CD8-positive, alpha-beta memory T cell (primary cell): ENCODE measurements around the gene TLR9. TPM values are rescaled to one million over a fixed set of nuclear protein-coding genes. Genes with fewer than 3 reads are reported as not detected.

Experiments
- CTCF ChIA-PET: fragments of 350-600 bp; sonication (Branson Sonifier 250); formaldehyde crosslinking; loops from one replicate; lab custom pipeline; 2021; ENCODE audit warnings: antibody characterized with exemption; lab: Charles Lee
- POLR2A ChIA-PET: fragments of 350-600 bp; sonication (Branson Sonifier 250); formaldehyde crosslinking; loops from one replicate; lab custom pipeline; 2021; ENCODE audit warnings: antibody characterized with exemption; lab: Charles Lee
- DNase-seq, 5 donors: peaks; one replicate each; pipeline versions ENCODE4 v3.0.0 to v3.0.0-alpha.2; 2020 to 2022; ENCODE audit warnings: mixed read lengths in 1 of 5
- H3K27ac ChIP-seq: one replicate; pipeline ENCODE4 v1.7.0; 2013; ENCODE audit warnings: low read depth, mild to moderate bottlenecking, low read length, moderate library complexity
- H3K27me3 ChIP-seq: 2 replicates; pipeline ENCODE4 v1.7.0; 2013; ENCODE audit warnings: low read length, mild to moderate bottlenecking; ENCODE audit not compliant: insufficient read depth, poor library complexity, severe bottlenecking
- H3K36me3 ChIP-seq: 2 replicates; pipeline ENCODE4 v1.7.0; 2013; ENCODE audit warnings: mild to moderate bottlenecking, low read length, moderate library complexity; ENCODE audit not compliant: insufficient read depth
- H3K4me1 ChIP-seq: 2 replicates; pipeline ENCODE4 v1.7.0; 2013; ENCODE audit warnings: mild to moderate bottlenecking, low read length, moderate library complexity; ENCODE audit not compliant: insufficient read depth
- H3K4me3 ChIP-seq: 2 replicates; pipeline ENCODE4 v1.7.0; 2013; ENCODE audit warnings: mild to moderate bottlenecking, low read length
- H3K9me3 ChIP-seq: 2 replicates; pipeline ENCODE4 v1.7.0; 2013; ENCODE audit warnings: mild to moderate bottlenecking, low read length
- H3K27ac Mint-ChIP-seq, 8 donors: one replicate each; pipeline ENCODE4 v1.8.0; 2020 to 2021; ENCODE audit warnings: mixed read lengths in 8 of 8, mild to moderate bottlenecking in 6 of 8, inconsistent platforms in 3 of 8, moderate library complexity in 3 of 8
- H3K27me3 Mint-ChIP-seq, 2 donors: one replicate each; pipeline ENCODE4 v1.8.0; 2020 to 2021; ENCODE audit warnings: mixed read lengths in 2 of 2, mild to moderate bottlenecking in 1 of 2, moderate library complexity in 1 of 2
- H3K36me3 Mint-ChIP-seq, 3 donors: one replicate each; pipeline ENCODE4 v1.8.0; 2020 to 2021; ENCODE audit warnings: mixed read lengths in 3 of 3, inconsistent platforms in 1 of 3, mild to moderate bottlenecking in 1 of 3
- H3K4me1 Mint-ChIP-seq, 3 donors: one replicate each; pipeline ENCODE4 v1.8.0; 2020 to 2021; ENCODE audit warnings: mixed read lengths in 3 of 3, inconsistent platforms in 1 of 3, mild to moderate bottlenecking in 1 of 3
- H3K4me3 Mint-ChIP-seq, 7 donors: one replicate each; pipeline ENCODE4 v1.8.0; 2020 to 2021; ENCODE audit warnings: mixed read lengths in 7 of 7, mild to moderate bottlenecking in 6 of 7, moderate library complexity in 4 of 7, inconsistent platforms in 2 of 7
- H3K9me3 Mint-ChIP-seq, 5 donors: one replicate each; pipeline ENCODE4 v1.8.0; 2020 to 2022; ENCODE audit warnings: mixed read lengths in 5 of 5, mild to moderate bottlenecking in 3 of 5, moderate library complexity in 2 of 5, inconsistent platforms in 1 of 5
- polyA plus RNA-seq: library from polyadenylated mRNA; unstranded; fragments of 300-500 nt; fragmentation: Illumina TruSeq; gene quantifications from one replicate; pipeline ENCODE4 v1.2.3, GENCODE V29; 2021
- total RNA-seq, 2 experiments: library from RNA; stranded (reverse); gene quantifications; one replicate each; pipeline ENCODE4 v1.2.3, GENCODE V29; 2021

The TLR9 gene
- total and polyA plus RNA-seq, 3 experiments from 2014 or later: 0.16 to 0.22 (median 0.16) TPM

DNA sequence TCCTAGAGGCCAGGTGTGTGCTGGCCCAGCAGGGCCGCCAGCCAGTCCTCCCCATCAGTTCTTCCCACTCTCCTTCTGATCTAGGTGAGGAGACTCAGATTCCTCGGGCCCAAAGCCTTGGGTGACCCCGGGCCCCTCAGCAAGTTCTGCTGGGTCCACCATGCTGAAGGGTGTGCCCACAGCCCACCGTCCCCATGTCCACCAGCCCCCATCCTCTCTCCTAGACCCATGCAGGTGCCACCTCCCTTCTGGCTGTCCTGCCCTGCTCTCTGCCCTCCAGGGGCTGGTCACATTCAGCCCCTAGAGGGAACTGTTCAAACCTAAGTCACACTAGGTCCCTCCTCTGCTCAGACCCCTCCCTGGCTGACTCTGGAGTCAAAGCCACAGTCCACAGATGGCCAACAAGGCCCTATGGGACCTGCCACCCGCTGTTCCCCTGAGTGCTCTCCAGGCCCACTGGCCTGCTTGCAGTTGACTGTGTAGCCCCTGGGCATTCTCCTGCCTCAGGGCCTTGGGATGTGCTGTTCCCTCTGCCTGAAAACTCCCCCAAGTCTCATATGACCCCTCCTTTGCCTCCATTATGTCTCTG, 878 bp upstream of the TLR9 start:
- Mint-ChIP-seq H3K4me3 (peak overlapping the region in 5 of 7 donors; percentile 5 to 56 (median 34)), H3K36me3 (peaks cover 0 to 38% (median 4%) of the 10 kb centered on the region in 3 donors), H3K27ac (peak overlapping the region; percentile 47 to 91 (median 71)), H3K4me1 (peaks cover 46 to 69% (median 47%) of the 10 kb centered on the region in 3 donors), H3K9me3 (no peaks in the 10 kb centered on the region), H3K27me3 (no peaks in the 10 kb centered on the region)
- H3K9me3 ChIP-seq: no peaks in the 10 kb centered on the region
- H3K4me1 ChIP-seq: peaks cover 60% of the 10 kb centered on the region
- H3K4me3 ChIP-seq: no peak overlapping the region
- no peaks in the 10 kb centered on the region for H3K27me3 ChIP-seq
- POLR2A ChIA-PET: no interaction called here
- DNase-seq: no peak
- H3K36me3 ChIP-seq: peaks cover 16% of the 10 kb centered on the region
- CTCF ChIA-PET: interaction anchor here (1.5 to 7.3 kb wide), 4 partner anchors 8 to 220 kb away, joined by 4 to 68 read pairs (median 14); partner anchors contain the start of gene TWF2
- H3K27ac ChIP-seq: no peak overlapping the region

DNA sequence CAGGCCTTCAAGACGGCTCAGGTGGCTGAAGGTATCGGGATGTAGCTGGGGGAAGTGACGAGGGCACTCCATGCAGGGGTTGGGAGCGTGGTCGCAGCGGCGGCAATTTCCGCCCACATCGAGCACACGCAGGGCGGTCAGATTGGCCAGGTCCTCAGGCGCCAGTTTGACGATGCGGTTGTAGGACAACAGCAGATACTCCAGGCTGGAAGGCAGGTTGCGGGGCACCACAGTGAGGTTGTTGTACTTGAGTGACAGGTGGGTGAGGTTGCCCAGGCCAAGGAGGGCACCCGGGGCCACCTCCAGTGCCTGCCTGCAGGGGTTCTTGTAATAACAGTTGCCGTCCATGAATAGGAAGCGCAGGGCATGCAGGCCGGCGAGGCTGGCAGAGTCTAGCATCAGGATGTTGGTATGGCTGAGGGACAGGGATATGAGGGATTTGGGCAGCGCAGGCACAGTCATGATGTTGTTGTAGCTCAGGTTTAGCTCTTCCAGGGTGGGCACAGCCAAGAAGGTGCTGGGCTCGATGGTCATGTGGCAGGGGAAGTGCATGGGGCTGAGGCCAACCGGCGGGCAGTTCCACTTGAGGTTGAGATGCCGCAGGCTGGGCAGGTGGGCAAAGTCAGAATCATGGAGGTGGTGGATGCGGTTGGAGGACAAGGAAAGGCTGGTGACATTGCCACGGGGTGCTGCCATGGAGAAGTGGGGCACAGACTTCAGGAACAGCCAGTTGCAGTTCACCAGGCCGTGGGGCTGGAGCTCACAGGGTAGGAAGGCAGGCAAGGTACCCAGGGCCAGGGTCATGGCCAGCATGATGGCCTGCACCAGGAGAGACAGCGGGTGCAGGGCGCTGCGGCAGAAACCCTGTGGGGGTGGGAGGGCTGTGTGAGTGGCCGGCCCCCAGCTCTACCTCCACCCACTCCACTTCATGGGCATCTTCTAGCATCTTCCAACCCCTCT, 1.7 kb downstream of the TLR9 start:
- no peaks in the 10 kb centered on the region for H3K27me3 ChIP-seq
- ChIA-PET POLR2A (interaction anchor here (0.5 to 1.2 kb wide), 2 partner anchors 8 to 97 kb away, joined by 3 read pairs; no protein-coding TSS in a partner anchor), CTCF (interaction anchor here (0.5 to 9.2 kb wide), 8 partner anchors 7 to 97 kb away, joined by 3 to 106 read pairs (median 4); partner anchors contain the start of genes PPM1M, TWF2 and WDR82)
- no peak for DNase-seq
- no peaks in the 10 kb centered on the region for H3K9me3 ChIP-seq
- H3K4me1 ChIP-seq: peaks cover 83% of the 10 kb centered on the region
- peak overlapping the region; percentile 9 to 61 (median 53) for H3K4me3 Mint-ChIP-seq
- no peaks in the 10 kb centered on the region for H3K9me3 Mint-ChIP-seq
- H3K36me3 ChIP-seq: no peaks in the 10 kb centered on the region
- peaks cover 0 to 14% (median 0%) of the 10 kb centered on the region in 3 donors for H3K36me3 Mint-ChIP-seq
- H3K4me3 ChIP-seq: no peak overlapping the region
- H3K27me3 Mint-ChIP-seq: no peaks in the 10 kb centered on the region
- no peak overlapping the region for H3K27ac ChIP-seq
- H3K4me1 Mint-ChIP-seq: peaks cover 66 to 88% (median 68%) of the 10 kb centered on the region in 3 donors
- peak overlapping the region in 7 of 8 donors; percentile 42 to 98 (median 84) for H3K27ac Mint-ChIP-seq

DNA sequence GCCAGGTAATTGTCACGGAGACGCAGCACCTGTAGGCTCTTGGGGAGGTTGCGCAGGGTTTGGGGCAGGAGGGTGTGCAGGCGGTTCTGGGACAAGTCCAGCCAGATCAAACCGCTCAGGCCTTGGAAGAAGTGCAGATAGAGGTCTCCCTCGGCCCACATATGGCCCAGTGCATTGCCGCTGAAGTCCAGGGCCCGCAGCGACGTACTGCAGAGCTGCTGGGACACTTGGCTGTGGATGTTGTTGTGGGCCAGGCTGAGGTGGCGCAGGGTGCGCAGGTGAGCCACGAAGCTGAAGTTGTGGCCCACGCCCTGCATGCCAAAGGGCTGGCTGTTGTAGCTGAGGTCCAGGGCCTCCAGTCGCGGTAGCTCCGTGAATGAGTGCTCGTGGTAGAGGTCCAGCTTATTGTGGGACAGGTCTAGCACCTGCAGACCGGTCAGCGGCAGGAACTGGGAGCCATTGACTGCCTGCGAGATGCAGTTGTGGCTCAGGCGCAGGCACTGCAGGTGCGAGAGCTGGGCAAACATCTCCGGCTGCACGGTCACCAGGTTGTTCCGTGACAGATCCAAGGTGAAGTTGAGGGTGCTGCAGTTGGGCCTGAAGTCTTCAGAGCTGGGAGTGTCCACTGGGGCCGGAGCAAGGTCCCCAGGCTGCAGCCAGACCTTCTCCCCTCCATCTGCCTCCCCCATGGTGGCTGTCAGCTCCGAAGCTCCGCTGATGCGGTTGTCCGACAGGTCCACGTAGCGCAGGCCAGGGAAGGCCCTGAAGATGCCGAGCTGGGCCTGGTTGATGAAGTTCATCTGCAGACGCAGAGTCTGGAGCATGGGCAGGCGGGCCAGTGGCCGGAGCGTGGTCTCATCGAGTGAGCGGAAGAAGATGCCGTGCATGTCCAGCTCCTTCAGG, 2.9 kb downstream of the TLR9 start:
- Histone ChIP-seq H3K27ac (peak overlapping the region; percentile 29), H3K27me3 (no peaks in the 10 kb centered on the region), H3K4me3 (peak overlapping the region; percentile 62), H3K36me3 (no peaks in the 10 kb centered on the region), H3K4me1 (peaks cover 95% of the 10 kb centered on the region), H3K9me3 (no peaks in the 10 kb centered on the region)
- H3K36me3 Mint-ChIP-seq: peaks cover 0 to 5% (median 0%) of the 10 kb centered on the region in 3 donors
- no peaks in the 10 kb centered on the region for H3K27me3 Mint-ChIP-seq
- no peaks in the 10 kb centered on the region for H3K9me3 Mint-ChIP-seq
- peak overlapping the region; percentile 53 to 89 (median 79) for H3K4me3 Mint-ChIP-seq
- H3K4me1 Mint-ChIP-seq: peaks cover 77 to 96% (median 80%) of the 10 kb centered on the region in 3 donors
- peak overlapping the region; percentile 63 to 95 (median 88) for H3K27ac Mint-ChIP-seq
- ChIA-PET CTCF (interaction anchor here (0.8 to 9.2 kb wide), 15 partner anchors 8 to 238 kb away, joined by 3 to 111 read pairs (median 3); partner anchors contain the start of genes DNAH1, GLYCTK and TWF2), POLR2A (interaction anchor here (0.6 to 3.6 kb wide), 12 partner anchors 8 to 233 kb away, joined by 3 to 17 read pairs (median 4); partner anchors contain the start of genes NISCH, POC1A, PPM1M and TWF2)
- no peak for DNase-seq

DNA sequence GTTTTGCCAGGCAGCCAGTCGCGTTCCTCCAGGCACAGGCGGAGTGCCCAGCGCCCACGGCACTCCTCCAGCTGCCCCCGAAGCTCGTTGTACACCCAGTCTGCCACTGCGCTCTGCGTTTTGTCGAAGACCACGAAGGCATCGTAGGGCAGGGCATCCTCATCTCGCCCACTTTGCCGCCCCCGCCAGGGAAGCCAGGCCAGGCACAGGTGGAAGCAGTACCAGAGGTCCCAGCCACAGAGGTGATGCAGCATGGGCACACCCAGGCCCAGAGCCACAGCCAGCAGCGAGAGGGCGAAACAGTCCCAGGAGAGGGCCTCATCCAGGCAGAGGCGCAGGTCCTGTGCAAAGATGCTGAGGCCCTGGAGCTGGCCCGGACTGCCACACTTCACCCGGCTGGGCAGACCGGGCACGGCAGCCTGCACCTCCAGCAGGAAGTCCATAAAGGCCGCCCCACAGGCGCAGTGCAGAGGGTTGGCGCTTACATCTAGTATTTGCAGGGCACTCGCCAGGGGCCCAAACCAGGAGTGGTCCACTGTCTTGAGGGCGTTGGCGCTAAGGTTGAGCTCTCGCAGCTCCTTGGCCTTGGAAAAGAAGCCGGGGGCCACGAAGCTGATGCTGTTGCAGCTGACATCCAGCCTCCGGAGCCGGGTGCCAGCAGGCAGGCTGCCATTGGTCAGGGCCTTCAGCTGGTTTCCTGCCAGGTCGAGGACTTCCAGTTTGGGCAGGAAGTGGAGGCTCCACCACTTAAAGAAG, 3.7 kb downstream of the TLR9 start:
- ChIA-PET CTCF (interaction anchor here (0.8 to 9.2 kb wide), 24 partner anchors 9 to 238 kb away, joined by 3 to 111 read pairs (median 4); partner anchors contain the start of genes ALAS1, DNAH1, GLYCTK and TWF2), POLR2A (interaction anchor here (0.6 to 3.6 kb wide), 12 partner anchors 9 to 233 kb away, joined by 3 to 17 read pairs (median 4); partner anchors contain the start of genes NISCH, POC1A, PPM1M and TWF2)
- Histone ChIP-seq H3K4me3 (peak overlapping the region; percentile 62), H3K27ac (peak overlapping the region; percentile 29), H3K36me3 (no peaks in the 10 kb centered on the region), H3K9me3 (no peaks in the 10 kb centered on the region), H3K4me1 (peaks cover 98% of the 10 kb centered on the region), H3K27me3 (no peaks in the 10 kb centered on the region)
- H3K36me3 Mint-ChIP-seq: peaks cover 0 to 3% (median 0%) of the 10 kb centered on the region in 3 donors
- peak overlapping the region; percentile 53 to 89 (median 79) for H3K4me3 Mint-ChIP-seq
- H3K27me3 Mint-ChIP-seq: no peaks in the 10 kb centered on the region
- peak; percentile 37 to 83 (median 70) for DNase-seq
- H3K9me3 Mint-ChIP-seq: no peaks in the 10 kb centered on the region
- peaks cover 83 to 97% (median 86%) of the 10 kb centered on the region in 3 donors for H3K4me1 Mint-ChIP-seq
- H3K27ac Mint-ChIP-seq: peak overlapping the region in 7 of 8 donors; percentile 63 to 95 (median 88)

DNA sequence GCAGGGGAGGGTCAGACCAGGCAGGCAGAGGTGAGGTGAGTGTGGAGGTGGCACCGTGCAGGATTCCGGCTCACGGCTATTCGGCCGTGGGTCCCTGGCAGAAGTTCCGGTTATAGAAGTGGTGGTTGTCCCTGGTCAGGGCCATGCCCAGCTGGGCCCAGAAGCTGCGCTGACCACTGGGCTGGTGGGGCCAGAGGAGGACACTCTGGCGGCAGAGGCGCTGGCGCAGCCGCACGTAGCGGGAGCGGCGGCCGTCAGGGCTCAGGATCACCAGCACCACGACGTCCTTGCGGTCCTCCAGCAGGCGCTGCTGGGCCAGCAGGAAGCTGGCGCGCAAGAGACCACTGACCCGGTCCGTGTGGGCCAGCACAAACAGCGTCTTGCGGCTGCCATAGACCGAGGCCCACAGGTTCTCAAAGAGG, 4.3 kb downstream of the TLR9 start:
- POLR2A ChIA-PET: interaction anchor here (0.7 to 3.6 kb wide), 7 partner anchors 16 to 119 kb away, joined by 3 to 17 read pairs (median 4); partner anchors contain the start of gene WDR82
- no peaks in the 10 kb centered on the region for H3K27me3 Mint-ChIP-seq
- peak overlapping the region in 1 of 7 donors; percentile 78 for H3K4me3 Mint-ChIP-seq
- CTCF ChIA-PET: interaction anchor here (0.7 to 9.2 kb wide), 28 partner anchors 10 to 237 kb away, joined by 3 to 111 read pairs (median 5); partner anchors contain the start of genes ALAS1, GLYCTK, TWF2 and WDR82
- Histone ChIP-seq H3K27ac (no peak overlapping the region), H3K36me3 (no peaks in the 10 kb centered on the region), H3K9me3 (no peaks in the 10 kb centered on the region), H3K27me3 (no peaks in the 10 kb centered on the region), H3K4me3 (no peak overlapping the region), H3K4me1 (peaks cover 98% of the 10 kb centered on the region)
- DNase-seq: no peak
- peaks cover 82 to 96% (median 84%) of the 10 kb centered on the region in 3 donors for H3K4me1 Mint-ChIP-seq
- peak overlapping the region in 3 of 8 donors; percentile 52 to 88 (median 85) for H3K27ac Mint-ChIP-seq
- H3K9me3 Mint-ChIP-seq: no peaks in the 10 kb centered on the region
- peaks cover 0 to 5% (median 1%) of the 10 kb centered on the region in 3 donors for H3K36me3 Mint-ChIP-seq

DNA sequence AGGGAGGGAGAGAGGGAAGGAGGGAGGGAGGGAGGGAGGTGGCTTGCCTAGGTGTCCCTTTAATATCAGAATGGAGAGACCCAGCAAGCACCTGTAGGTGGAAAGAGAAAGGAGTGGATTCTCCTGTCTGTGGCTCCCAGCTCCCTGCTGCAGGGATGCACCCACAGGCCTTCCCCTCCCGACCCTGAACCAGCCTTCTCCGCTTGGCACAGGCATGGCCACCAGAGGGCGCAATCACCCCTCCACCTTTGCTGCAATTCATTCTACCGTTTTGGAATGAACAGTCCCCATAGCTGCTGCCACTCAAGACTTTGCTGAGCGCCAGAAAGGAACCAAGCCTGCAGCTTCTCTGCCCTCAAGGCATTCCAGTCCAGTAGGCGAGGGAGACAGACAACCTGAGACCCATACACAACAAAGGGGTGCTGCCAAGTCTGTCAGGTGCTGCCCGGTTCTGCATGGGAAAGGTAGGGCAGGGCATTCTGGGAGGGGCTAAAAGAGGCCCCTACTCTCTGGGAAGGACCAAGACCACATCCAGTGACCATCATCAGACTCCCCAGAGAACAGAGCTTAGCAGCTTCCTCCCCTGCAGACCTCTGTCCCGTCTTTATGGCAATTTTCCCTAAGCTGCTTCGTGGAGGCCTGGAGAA, 4.9 kb downstream of the TLR9 start:
- Mint-ChIP-seq H3K4me3 (peak overlapping the region; percentile 46 to 81 (median 69)), H3K27me3 (no peaks in the 10 kb centered on the region), H3K9me3 (no peaks in the 10 kb centered on the region), H3K27ac (peak overlapping the region in 7 of 8 donors; percentile 26 to 91 (median 85)), H3K36me3 (peaks cover 0 to 8% (median 3%) of the 10 kb centered on the region in 3 donors), H3K4me1 (peaks cover 79 to 93% (median 81%) of the 10 kb centered on the region in 3 donors)
- Histone ChIP-seq H3K27ac (no peak overlapping the region), H3K4me1 (peaks cover 91% of the 10 kb centered on the region), H3K27me3 (no peaks in the 10 kb centered on the region), H3K4me3 (no peak overlapping the region), H3K36me3 (no peaks in the 10 kb centered on the region), H3K9me3 (no peaks in the 10 kb centered on the region)
- ChIA-PET POLR2A (interaction anchor here (0.5 to 3.6 kb wide), 8 partner anchors 18 to 119 kb away, joined by 3 to 17 read pairs (median 5); partner anchors contain the start of genes GLYCTK, TWF2 and WDR82), CTCF (interaction anchor here (0.7 to 9.2 kb wide), 30 partner anchors 10 to 228 kb away, joined by 3 to 111 read pairs (median 5); partner anchors contain the start of genes ALAS1, GLYCTK, PPM1M and TWF2)
- peak; percentile 77 to 89 (median 82) for DNase-seq
